IPS-15b (cell line): ENCODE results near the gene EMC8.

Experiments used
- H3K27me3 ChIP-seq: one replicate; pipeline ENCODE4 v1.6.1; 2013; ENCODE audit warnings: low read length; ENCODE audit not compliant: control insufficient read depth, insufficient read depth
- H3K36me3 ChIP-seq: one replicate; pipeline ENCODE4 v1.6.1; 2013; ENCODE audit warnings: low read length; ENCODE audit not compliant: control insufficient read depth, insufficient read depth
- H3K4me1 ChIP-seq: one replicate; pipeline ENCODE4 v1.6.1; 2013; ENCODE audit warnings: mild to moderate bottlenecking, low read length; ENCODE audit not compliant: control insufficient read depth, insufficient read depth
- H3K4me3 ChIP-seq: one replicate; pipeline ENCODE4 v1.5.1; 2013; ENCODE audit warnings: low read depth, low read length
- H3K9ac ChIP-seq: one replicate; pipeline ENCODE4 v1.6.1; 2013; ENCODE audit warnings: low read depth, mild to moderate bottlenecking, low read length
- H3K9me3 ChIP-seq: one replicate; pipeline ENCODE4 v1.6.1; 2013; ENCODE audit warnings: mild to moderate bottlenecking, low read length; ENCODE audit not compliant: control insufficient read depth, insufficient read depth

EMC8 gene

GRCh38 chr16:85799497-85800320, at the start of gene EMC8, which contains the start of gene COX4I1:
EMC8 (minus strand) TSS chr16:85799544; CDS start chr16:85799295, 249 bp downstream.
COX4I1 (plus strand) TSS chr16:85799695; CDS start chr16:85801206, 1,511 bp downstream.
- H3K9me3 ChIP-seq = no peaks in the 10 kb centered on the region
- H3K36me3 ChIP-seq = peaks cover 34% of the 10 kb centered on the region
- peak within 1 kb of the TSS; percentile 91 for H3K9ac ChIP-seq
- no peaks in the 10 kb centered on the region for H3K27me3 ChIP-seq
- peaks cover 3% of the 10 kb centered on the region for H3K4me1 ChIP-seq
- peak within 1 kb of the TSS; percentile 97 for H3K4me3 ChIP-seq

DNA sequence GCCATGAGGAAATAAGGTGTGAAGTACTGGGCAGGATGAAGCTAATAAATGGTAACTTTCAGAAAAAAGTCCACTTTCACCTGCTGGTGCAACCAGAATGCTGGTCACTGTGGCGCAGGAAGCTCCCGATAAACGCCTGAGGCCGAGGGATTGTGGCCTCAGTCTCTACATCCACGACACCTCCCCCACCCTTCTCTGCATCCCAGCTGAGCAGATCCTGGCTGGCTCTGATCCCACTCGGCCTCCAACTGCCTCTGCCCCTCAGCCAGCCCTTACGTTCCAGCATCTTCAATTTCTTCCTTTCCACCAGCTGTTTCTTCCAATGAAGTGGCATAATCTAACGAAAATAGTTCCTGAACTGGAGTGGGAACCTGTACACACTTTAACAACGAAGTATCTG, 49.6 kb upstream of the EMC8 start:
- H3K27me3 ChIP-seq = no peaks in the 10 kb centered on the region
- H3K36me3 ChIP-seq = no peaks in the 10 kb centered on the region
- H3K4me1 ChIP-seq = no peaks in the 10 kb centered on the region
- H3K9me3 ChIP-seq = no peaks in the 10 kb centered on the region
- H3K4me3 ChIP-seq = no peak overlapping the region
- no peak overlapping the region for H3K9ac ChIP-seq

DNA sequence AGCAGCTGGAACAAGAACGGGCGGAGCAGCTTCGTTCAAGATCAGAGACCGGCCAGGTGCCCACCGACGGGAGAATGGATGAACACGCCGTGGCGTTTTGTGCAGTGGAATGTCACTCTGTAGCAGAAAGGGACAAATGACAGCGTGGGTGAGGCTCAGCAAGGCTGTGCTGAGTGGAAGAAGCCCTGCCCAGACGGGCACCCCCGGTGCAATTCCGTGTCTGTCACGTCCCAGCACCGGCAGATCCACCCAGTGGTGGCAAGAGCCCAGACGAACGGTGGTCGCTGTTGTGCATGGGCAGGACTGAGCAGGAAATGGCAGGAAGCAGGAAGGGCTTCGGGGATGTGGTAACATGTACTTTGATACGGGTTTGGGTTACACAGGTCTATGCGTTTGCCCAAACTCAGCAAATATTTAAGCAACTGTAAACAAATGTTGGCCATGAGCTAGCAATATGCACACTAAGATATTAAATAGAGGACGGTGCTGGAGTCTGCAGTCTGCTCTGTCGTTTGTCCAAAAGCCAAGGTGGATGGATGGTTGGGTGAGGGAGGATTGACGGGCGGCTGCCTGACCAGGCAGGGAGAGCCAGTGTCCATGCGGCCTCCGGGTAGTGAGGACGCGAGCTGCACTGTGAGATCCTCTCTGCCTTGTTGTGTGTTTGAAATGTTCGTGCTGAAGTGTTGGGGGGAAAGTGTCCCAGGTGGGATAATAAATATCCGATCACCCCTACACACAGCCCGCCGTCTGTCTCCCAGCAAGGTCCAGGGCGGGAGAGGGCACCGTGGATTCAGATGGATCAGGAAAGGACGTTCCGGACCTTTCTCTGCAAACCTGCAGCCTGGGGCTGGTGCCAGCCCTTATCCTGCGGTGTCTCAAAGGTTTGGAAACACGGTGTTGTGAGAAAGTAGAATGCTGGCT, 48.6 kb upstream of the EMC8 start:
- no peaks in the 10 kb centered on the region for H3K36me3 ChIP-seq
- H3K4me1 ChIP-seq = no peaks in the 10 kb centered on the region
- no peaks in the 10 kb centered on the region for H3K9me3 ChIP-seq
- H3K27me3 ChIP-seq = no peaks in the 10 kb centered on the region
- no peak overlapping the region for H3K9ac ChIP-seq
- H3K4me3 ChIP-seq = no peak overlapping the region

DNA sequence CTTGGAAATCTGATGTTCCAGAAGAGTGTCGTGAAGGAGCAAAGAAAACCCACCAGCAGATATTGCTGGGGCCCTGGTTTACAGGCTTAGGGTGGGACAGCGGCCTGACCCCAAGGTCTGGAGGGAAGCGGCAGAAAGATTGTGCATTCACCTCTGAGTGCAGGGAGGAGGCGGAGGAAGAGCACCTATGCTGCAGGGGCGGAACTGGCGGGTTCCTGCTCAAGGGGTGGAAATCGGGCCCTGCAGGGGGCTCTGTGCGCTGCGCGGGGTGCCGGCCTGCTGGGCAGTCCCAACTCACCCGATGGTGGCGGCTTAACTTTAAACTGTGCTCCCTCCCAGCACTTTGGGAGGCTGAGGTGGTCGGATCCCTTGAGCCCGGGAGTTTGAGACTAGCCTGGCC, 47.7 kb upstream of the EMC8 start:
- H3K36me3 ChIP-seq = no peaks in the 10 kb centered on the region
- no peaks in the 10 kb centered on the region for H3K9me3 ChIP-seq
- no peak overlapping the region for H3K4me3 ChIP-seq
- no peak overlapping the region for H3K9ac ChIP-seq
- H3K4me1 ChIP-seq = no peaks in the 10 kb centered on the region
- H3K27me3 ChIP-seq = no peaks in the 10 kb centered on the region

DNA sequence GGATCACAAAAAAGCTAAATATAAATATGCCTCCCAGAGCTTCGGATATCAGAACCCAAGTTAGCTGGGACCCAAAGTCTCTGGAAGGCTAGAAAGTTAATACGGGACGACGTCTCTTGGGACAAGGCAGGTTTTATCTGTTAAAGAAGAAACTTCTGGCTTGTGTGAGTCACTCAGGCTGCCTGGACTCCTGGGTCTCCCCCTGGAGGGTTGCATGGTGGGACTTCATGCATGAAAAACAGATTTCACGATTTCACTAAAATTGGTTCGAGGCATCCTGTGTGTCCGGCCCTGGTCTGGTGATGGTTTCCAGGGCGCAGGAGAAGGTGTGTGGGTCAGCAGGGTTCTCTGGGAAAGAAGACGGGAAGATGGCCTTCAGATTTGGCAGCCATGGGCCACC, 47.1 kb upstream of the EMC8 start:
- H3K9me3 ChIP-seq = no peaks in the 10 kb centered on the region
- H3K27me3 ChIP-seq = no peaks in the 10 kb centered on the region
- H3K4me3 ChIP-seq = no peak overlapping the region
- H3K9ac ChIP-seq = no peak overlapping the region
- H3K36me3 ChIP-seq = no peaks in the 10 kb centered on the region
- no peaks in the 10 kb centered on the region for H3K4me1 ChIP-seq

DNA sequence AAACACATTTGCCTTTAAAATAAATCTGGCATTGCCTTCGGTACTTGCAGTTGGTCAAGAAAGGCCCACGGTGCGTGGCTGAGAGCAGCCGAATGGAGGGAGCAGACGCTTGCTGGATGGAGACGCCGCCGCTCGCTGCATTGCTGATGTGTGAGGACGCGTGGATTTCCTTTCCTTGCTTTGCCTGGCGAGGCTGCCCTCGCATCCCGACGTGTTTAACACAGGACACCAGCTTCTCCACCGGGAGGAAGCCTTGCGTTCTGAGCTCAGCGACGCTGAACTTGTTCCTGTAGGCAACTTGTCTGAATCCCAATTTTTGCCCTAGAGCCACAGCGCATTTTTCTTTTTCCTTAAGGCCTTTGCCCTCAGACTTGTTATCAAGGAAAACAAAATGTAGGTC, 45.9 kb upstream of the EMC8 start:
- Histone ChIP-seq H3K9ac (no peak overlapping the region), H3K27me3 (no peaks in the 10 kb centered on the region), H3K4me1 (no peaks in the 10 kb centered on the region), H3K4me3 (no peak overlapping the region), H3K36me3 (no peaks in the 10 kb centered on the region), H3K9me3 (no peaks in the 10 kb centered on the region)

DNA sequence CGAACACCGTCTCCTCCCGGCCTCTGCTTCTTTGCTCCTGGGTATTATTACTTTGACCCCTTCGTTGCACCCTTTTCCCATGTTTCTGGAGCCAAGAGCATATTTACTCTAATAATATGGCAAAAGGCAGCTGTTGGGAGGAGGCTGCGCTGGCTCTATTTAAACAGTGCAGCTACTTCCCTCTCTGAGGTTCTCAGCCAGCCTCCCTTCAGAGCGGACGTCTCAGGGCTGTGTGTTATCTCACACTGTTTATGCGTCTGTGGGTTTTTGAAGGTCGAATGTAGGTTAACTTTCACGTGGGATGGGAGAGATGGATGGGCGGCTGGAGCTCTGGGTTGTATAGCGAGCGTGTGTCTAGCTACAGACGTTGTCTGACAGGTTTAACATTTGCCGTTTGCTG, 45.4 kb upstream of the EMC8 start:
- Histone ChIP-seq H3K9me3 (no peaks in the 10 kb centered on the region), H3K4me3 (no peak overlapping the region), H3K36me3 (no peaks in the 10 kb centered on the region), H3K27me3 (no peaks in the 10 kb centered on the region), H3K9ac (no peak overlapping the region), H3K4me1 (no peaks in the 10 kb centered on the region)

- H3K4me1 ChIP-seq = no peaks in the 10 kb centered on the region
- no peaks in the 10 kb centered on the region for H3K27me3 ChIP-seq
- H3K9me3 ChIP-seq = no peaks in the 10 kb centered on the region
- H3K36me3 ChIP-seq = no peaks in the 10 kb centered on the region
- H3K9ac ChIP-seq = no peak overlapping the region
- H3K4me3 ChIP-seq = no peak overlapping the region
These were observed 44.8 kb upstream of the EMC8 start for GRCh38 chr16:85844169-85844481.

- no peak overlapping the region for H3K4me3 ChIP-seq
- H3K4me1 ChIP-seq = no peaks in the 10 kb centered on the region
- H3K9ac ChIP-seq = no peak overlapping the region
- no peaks in the 10 kb centered on the region for H3K27me3 ChIP-seq
- no peaks in the 10 kb centered on the region for H3K36me3 ChIP-seq
- no peaks in the 10 kb centered on the region for H3K9me3 ChIP-seq
These were observed 44.3 kb upstream of the EMC8 start for GRCh38 chr16:85843471-85844168.

DNA sequence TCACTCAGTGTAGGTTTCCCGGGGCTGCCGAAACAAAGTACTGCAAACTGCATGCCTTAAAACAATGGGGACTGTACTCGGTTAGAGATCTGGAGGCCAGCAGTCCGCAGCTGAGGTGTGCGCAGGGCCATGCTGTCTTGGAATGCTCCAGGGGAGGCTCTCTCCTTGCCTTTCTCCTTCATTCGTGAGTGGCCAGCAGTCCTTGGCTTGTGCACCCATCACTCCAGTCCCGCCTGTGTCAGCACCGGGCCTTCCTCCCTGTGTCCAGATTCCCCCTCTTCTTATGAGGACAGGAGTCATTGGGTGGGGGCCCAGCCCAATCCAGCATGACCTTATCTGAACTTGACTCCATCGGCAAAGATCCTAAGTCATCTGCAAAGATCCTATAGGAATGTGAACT, 43.5 kb upstream of the EMC8 start:
- no peaks in the 10 kb centered on the region for H3K36me3 ChIP-seq
- H3K4me3 ChIP-seq = no peak overlapping the region
- no peaks in the 10 kb centered on the region for H3K9me3 ChIP-seq
- no peaks in the 10 kb centered on the region for H3K27me3 ChIP-seq
- no peaks in the 10 kb centered on the region for H3K4me1 ChIP-seq
- H3K9ac ChIP-seq = no peak overlapping the region

DNA sequence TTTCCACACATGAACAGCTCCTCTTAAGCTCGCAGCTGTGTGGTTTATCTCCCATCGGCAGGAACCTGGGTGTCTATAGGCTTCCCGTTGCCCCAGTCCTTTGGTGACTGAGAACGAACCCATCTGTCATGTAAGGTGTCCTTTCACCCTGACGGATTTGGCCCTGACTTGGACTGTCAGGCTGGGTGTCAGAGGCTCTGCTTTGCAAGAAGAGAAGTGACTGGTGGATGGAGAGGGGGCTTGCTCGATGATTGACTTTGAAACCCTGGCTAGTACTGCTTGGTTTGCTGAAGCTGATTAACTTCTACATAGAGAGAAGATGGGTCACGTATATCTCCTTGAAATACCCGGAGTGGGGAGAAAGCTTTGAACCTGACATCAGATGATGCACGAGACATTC, 43.1 kb upstream of the EMC8 start:
- H3K27me3 ChIP-seq = no peaks in the 10 kb centered on the region
- H3K9ac ChIP-seq = no peak overlapping the region
- H3K9me3 ChIP-seq = no peaks in the 10 kb centered on the region
- no peaks in the 10 kb centered on the region for H3K4me1 ChIP-seq
- H3K36me3 ChIP-seq = no peaks in the 10 kb centered on the region
- H3K4me3 ChIP-seq = no peak overlapping the region
